COR-L47 (cell line): ENCODE measurements around the gene PSMA7.
"Not testable (repeated sequence)": the region's sequence is repeated elsewhere in the genome, so short reads cannot be mapped to it uniquely, and the experiment has no call there.

Experiments used
- DNase-seq: peaks from one replicate; lab custom pipeline; 2025; lab: John Stamatoyannopoulos, UW

Gene PSMA7

GRCh38 chr20:62119115-62119514 lies 24.1 kb downstream of the PSMA7 start:
- no peak for DNase-seq

- no peak for DNase-seq
Measured at GRCh38 chr20:62118113-62119043, 24.8 kb downstream of the PSMA7 start.

GRCh38 chr20:62117658-62118057 lies 25.5 kb downstream of the PSMA7 start:
- no peak for DNase-seq

GRCh38 chr20:62117362-62117646 lies 25.9 kb downstream of the PSMA7 start:
- DNase-seq, result no peak

- no peak for DNase-seq
Measured at GRCh38 chr20:62116558-62117361, 26.4 kb downstream of the PSMA7 start.

GRCh38 chr20:62115800-62116407 lies 27.3 kb downstream of the PSMA7 start:
- not testable (repeated sequence) for DNase-seq

- no peak for DNase-seq
Measured at GRCh38 chr20:62114894-62115293, 28.3 kb downstream of the PSMA7 start.

- no peak for DNase-seq
Measured at GRCh38 chr20:62112368-62112767, 30.8 kb downstream of the PSMA7 start.

GRCh38 chr20:62111148-62111547 lies 32.0 kb downstream of the PSMA7 start:
- no peak for DNase-seq

- DNase-seq, result no peak
Measured at GRCh38 chr20:62105592-62105991, 37.6 kb downstream of the PSMA7 start.

- DNase-seq, result no peak
Measured at GRCh38 chr20:62104791-62105345, 38.3 kb downstream of the PSMA7 start.

- DNase-seq, result no peak
Measured at GRCh38 chr20:62104234-62104789, 38.9 kb downstream of the PSMA7 start.

- DNase-seq, result no peak
Measured at GRCh38 chr20:62103508-62104233, 39.5 kb downstream of the PSMA7 start.

GRCh38 chr20:62101078-62101477 lies 42.1 kb downstream of the PSMA7 start:
- no peak for DNase-seq

- no peak for DNase-seq
Measured at GRCh38 chr20:62097881-62098407, 45.2 kb downstream of the PSMA7 start.

GRCh38 chr20:62096421-62097380 lies 46.5 kb downstream of the PSMA7 start:
- DNase-seq, result no peak

- DNase-seq, result no peak
Measured at GRCh38 chr20:62089393-62089792, 53.8 kb downstream of the PSMA7 start.

GRCh38 chr20:62088258-62089127 lies 54.7 kb downstream of the PSMA7 start:
- DNase-seq, result no peak

- no peak for DNase-seq
Measured at GRCh38 chr20:62087632-62088031, 55.6 kb downstream of the PSMA7 start.
